Loucy (cell line): ENCODE measurements around the gene CLDN5.

ENCODE experiments used
- H2AFZ ChIP-seq: fragments of 200-600 bp; sonication (generic); 2 replicates; pipeline ENCODE4 v1.6.0; 2016; ENCODE audit warnings: antibody characterized with exemption, mild to moderate bottlenecking, low read length, moderate library complexity
- H3F3A ChIP-seq: fragments of 200-600 bp; 2 replicates; pipeline ENCODE4 v1.6.0; 2016; ENCODE audit warnings: antibody characterized with exemption, low read depth, mild to moderate bottlenecking
- H3K27me3 ChIP-seq: fragments of 200-600 bp; sonication (generic); 2 replicates; pipeline ENCODE4 v1.6.1; 2014; ENCODE audit warnings: low read length, mild to moderate bottlenecking; ENCODE audit not compliant: insufficient read depth, poor library complexity, severe bottlenecking
- H3K36me3 ChIP-seq: fragments of 200-600 bp; sonication (generic); 2 replicates; pipeline ENCODE4 v1.6.1; 2016; ENCODE audit warnings: low read length; ENCODE audit not compliant: insufficient read depth
- H3K4me1 ChIP-seq: fragments of 200-600 bp; sonication (generic); 2 replicates; pipeline ENCODE4 v1.5.1; 2014; ENCODE audit warnings: low read length, mild to moderate bottlenecking; ENCODE audit not compliant: insufficient read depth, poor library complexity, severe bottlenecking
- H3K4me2 ChIP-seq: fragments of 200-600 bp; sonication (generic); 2 replicates; pipeline ENCODE4 v1.6.0; 2014; ENCODE audit warnings: antibody characterized with exemption, low read length, low read depth, mild to moderate bottlenecking; ENCODE audit not compliant: poor library complexity, severe bottlenecking
- H3K4me3 ChIP-seq: fragments of 200-600 bp; sonication (generic); 2 replicates; pipeline ENCODE4 v1.5.1; 2014; ENCODE audit warnings: low read length, mild to moderate bottlenecking, mixed read lengths; ENCODE audit not compliant: poor library complexity, severe bottlenecking
- H3K79me2 ChIP-seq: fragments of 200-600 bp; sonication (generic); 2 replicates; pipeline ENCODE4 v1.6.1; 2014; ENCODE audit warnings: low read length; ENCODE audit not compliant: insufficient read depth
- H3K9ac ChIP-seq: fragments of 200-600 bp; sonication (generic); 2 replicates; pipeline ENCODE4 v1.6.0; 2014; ENCODE audit warnings: mild to moderate bottlenecking, low read depth, low read length, moderate library complexity; ENCODE audit not compliant: poor library complexity, severe bottlenecking
- H3K9me2 ChIP-seq: fragments of 200-600 bp; sonication (generic); replicated peaks from 2 replicates; pipeline ENCODE4 v1.6.1; 2016; ENCODE audit warnings: low read depth, low read length, mixed read lengths
- H3K9me3 ChIP-seq: fragments of 200-600 bp; sonication (generic); 2 replicates; pipeline ENCODE4 v1.6.1; 2014; ENCODE audit warnings: mild to moderate bottlenecking, antibody characterized with exemption, low read length, low read depth; ENCODE audit not compliant: insufficient read depth
- H4K20me1 ChIP-seq: fragments of 200-600 bp; sonication (generic); 2 replicates; pipeline ENCODE4 v1.6.0; 2014; ENCODE audit warnings: antibody characterized with exemption, low read length, mild to moderate bottlenecking; ENCODE audit not compliant: insufficient read depth, poor library complexity, severe bottlenecking
- EZH2phosphoT487 ChIP-seq: fragments of 200-600 bp; IDR thresholded peaks from 2 replicates; pipeline ENCODE4 v1.6.1; 2018; ENCODE audit warnings: antibody characterized with exemption, mild to moderate bottlenecking, moderate library complexity, borderline replicate concordance
- TF ChIP-seq, protein P1 (sequence below): fragments of 200-600 bp; sonication (generic); conservative IDR thresholded peaks from 2 replicates; pipeline ENCODE4 v1.5.1; 2014; ENCODE audit warnings: mild to moderate bottlenecking, antibody characterized with exemption, low read length

Gene CLDN5

DNA sequence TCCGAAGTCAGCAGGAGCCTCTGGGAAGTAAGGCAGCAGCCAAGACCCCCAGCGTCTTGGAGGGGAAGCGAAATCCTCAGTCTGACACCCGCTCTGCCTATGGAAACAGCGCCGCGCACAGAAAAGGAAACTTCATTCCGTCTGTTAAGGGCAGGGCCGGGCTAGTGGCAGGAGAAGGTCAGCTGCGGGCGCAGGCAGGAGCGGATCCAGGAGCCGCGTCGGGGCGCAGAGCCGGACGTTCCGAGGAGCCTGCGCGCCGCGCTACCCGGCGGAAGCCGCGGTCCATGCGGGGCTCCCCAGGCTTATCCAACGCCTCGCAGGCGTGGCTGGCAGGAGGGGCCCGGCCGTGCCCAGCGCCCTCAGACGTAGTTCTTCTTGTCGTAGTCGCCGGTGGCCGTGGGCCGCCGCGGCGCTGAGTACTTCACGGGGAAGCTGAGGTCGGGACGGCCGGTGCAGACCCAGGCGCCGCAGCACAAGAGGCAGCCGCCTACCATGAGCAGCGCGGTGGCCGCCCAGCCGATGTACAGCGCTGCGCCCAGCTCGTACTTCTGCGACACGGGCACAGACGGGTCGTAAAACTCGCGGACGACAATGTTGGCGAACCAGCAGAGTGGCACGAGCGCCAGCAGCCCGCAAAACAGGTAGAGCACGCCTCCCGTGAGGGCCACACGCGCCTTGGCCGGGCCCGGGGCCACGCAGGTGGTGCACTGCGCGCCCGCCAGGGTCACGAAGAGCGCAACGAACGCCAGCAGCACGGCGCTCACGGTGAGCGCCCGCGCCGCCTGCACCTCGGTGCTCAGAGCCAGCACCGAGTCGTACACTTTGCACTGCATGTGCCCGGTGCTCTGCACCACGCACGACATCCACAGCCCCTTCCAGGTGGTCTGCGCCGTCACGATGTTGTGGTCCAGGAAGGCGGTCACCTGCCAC lies 705 bp downstream of the CLDN5 start:
- no peaks in the 10 kb centered on the region for H3K9me2 ChIP-seq
- peaks cover 62% of the 10 kb centered on the region for H3K79me2 ChIP-seq
- peak overlapping the region; percentile 96 for H3K9ac ChIP-seq
- TF ChIP-seq EZH2phosphoT487 = no peak
- TF ChIP-seq, protein P1, sequence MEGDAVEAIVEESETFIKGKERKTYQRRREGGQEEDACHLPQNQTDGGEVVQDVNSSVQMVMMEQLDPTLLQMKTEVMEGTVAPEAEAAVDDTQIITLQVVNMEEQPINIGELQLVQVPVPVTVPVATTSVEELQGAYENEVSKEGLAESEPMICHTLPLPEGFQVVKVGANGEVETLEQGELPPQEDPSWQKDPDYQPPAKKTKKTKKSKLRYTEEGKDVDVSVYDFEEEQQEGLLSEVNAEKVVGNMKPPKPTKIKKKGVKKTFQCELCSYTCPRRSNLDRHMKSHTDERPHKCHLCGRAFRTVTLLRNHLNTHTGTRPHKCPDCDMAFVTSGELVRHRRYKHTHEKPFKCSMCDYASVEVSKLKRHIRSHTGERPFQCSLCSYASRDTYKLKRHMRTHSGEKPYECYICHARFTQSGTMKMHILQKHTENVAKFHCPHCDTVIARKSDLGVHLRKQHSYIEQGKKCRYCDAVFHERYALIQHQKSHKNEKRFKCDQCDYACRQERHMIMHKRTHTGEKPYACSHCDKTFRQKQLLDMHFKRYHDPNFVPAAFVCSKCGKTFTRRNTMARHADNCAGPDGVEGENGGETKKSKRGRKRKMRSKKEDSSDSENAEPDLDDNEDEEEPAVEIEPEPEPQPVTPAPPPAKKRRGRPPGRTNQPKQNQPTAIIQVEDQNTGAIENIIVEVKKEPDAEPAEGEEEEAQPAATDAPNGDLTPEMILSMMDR = no peak; the same call in 1 of the 2 replicates
- H3K36me3 ChIP-seq = no peaks in the 10 kb centered on the region; the same call in 1 of the 2 replicates
- H3F3A ChIP-seq = 0 out of 2 replicates have a peak, but pooled peaks cover 4% of the 10 kb centered on the region
- peak overlapping the region; percentile 87 for H3K4me2 ChIP-seq
- no peaks in the 10 kb centered on the region for H3K9me3 ChIP-seq
- peaks cover 52% of the 10 kb centered on the region for H3K4me1 ChIP-seq
- peaks cover 13% of the 10 kb centered on the region for H3K27me3 ChIP-seq
- H2AFZ ChIP-seq = no peak overlapping the region
- peak overlapping the region; percentile 79 for H3K4me3 ChIP-seq
- peaks cover 41% of the 10 kb centered on the region for H4K20me1 ChIP-seq

DNA sequence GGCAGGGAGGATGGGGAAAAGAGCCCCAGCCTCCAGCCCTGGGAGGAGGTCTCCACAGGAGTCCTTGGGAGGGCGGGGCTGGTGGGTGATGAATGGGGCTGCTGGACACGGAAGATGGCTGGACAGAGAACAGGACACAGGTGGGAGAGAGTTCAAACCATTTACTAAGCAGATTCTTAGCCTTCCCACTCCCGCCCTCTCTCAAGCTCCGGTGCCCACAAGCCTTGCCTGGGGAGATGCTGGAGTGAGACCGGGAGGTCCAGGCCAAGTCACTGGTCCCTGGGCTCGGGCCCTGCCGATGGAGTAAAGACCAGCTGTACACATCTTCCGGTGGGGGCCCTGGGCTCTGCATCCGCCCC lies 1.4 kb downstream of the CLDN5 start:
- TF ChIP-seq, protein P1 = no peak
- TF ChIP-seq EZH2phosphoT487 = no peak
- Histone ChIP-seq H3F3A (0 out of 2 replicates have a peak, but pooled peaks cover 4% of the 10 kb centered on the region), H3K4me3 (peak overlapping the region; percentile 79), H3K36me3 (no peaks in the 10 kb centered on the region; the same call in 1 of the 2 replicates), H3K27me3 (peaks cover 13% of the 10 kb centered on the region), H3K9ac (peak overlapping the region; percentile 96), H3K4me1 (peaks cover 52% of the 10 kb centered on the region), H3K4me2 (peak overlapping the region; percentile 87), H2AFZ (no peak overlapping the region), H3K9me3 (no peaks in the 10 kb centered on the region), H3K9me2 (no peaks in the 10 kb centered on the region), H4K20me1 (peaks cover 41% of the 10 kb centered on the region), H3K79me2 (peaks cover 62% of the 10 kb centered on the region)

DNA sequence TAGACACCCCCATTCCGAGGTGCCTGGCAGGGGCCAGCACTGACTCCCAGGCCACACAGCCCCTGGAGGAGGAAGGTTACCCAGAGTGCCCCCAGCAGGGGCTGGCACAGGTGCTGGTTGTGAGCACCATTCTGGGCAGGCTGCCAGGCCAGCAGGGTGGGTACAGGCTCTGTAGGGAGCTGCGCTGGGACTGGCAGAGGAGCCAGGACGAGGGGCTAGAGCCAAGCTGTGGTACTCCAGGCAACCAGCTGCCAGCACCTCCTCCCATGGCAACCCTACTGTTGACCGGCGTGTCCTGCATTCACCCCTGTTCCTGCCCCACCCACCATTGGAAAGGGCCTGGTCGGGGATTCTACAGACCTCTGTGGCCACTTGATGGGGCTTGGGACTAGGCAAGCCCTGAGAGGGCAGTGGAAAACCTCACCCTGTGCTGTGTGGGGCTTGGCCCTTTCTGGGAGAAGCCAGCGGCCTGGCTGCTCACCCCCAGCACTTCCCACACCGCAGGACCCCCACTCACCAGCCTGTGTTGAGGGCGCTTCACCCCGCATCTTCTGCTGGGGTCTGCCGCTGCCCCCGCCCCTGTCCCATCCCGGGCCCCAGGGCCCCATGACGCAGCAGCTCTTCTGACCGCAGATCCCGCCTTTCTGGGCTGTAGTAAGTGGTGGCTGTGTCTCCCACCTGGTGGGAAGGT lies 1.9 kb downstream of the CLDN5 start:
- no peak for TF ChIP-seq EZH2phosphoT487
- no peaks in the 10 kb centered on the region for H3K9me2 ChIP-seq
- H3K4me2 ChIP-seq = peak overlapping the region; percentile 87
- H3K4me3 ChIP-seq = peak overlapping the region; percentile 79
- H2AFZ ChIP-seq = no peak overlapping the region
- H3K4me1 ChIP-seq = peaks cover 47% of the 10 kb centered on the region
- no peaks in the 10 kb centered on the region for H3K9me3 ChIP-seq
- no peaks in the 10 kb centered on the region; the same call in 1 of the 2 replicates for H3K36me3 ChIP-seq
- 0 out of 2 replicates have a peak, but pooled peaks cover 8% of the 10 kb centered on the region for H3F3A ChIP-seq
- peaks cover 62% of the 10 kb centered on the region for H3K79me2 ChIP-seq
- peaks cover 41% of the 10 kb centered on the region for H4K20me1 ChIP-seq
- peaks cover 13% of the 10 kb centered on the region for H3K27me3 ChIP-seq
- H3K9ac ChIP-seq = peak overlapping the region; percentile 96
